ENCODE data around the gene TCF7L2.
A peak's percentile ranks its signal among the peaks of the same experiment; 100 is the strongest.

Gene TCF7L2

GRCh38 chr10:112963835-112964234 lies 13.8 kb downstream of the TCF7L2 start:
- DNase-seq: no peak

GRCh38 chr10:112964482-112964881 lies 14.4 kb downstream of the TCF7L2 start:
- DNase-seq: no peak

- DNase-seq: peak in 1 of 58 donors; percentile 10
These were observed 16.3 kb downstream of the TCF7L2 start for GRCh38 chr10:112966194-112966855.

GRCh38 chr10:112967200-112967599 lies 17.2 kb downstream of the TCF7L2 start:
- DNase-seq: no peak

- DNase-seq: no peak
These were observed 19.1 kb downstream of the TCF7L2 start for GRCh38 chr10:112969131-112969530.

- no peak for DNase-seq
These were observed 19.5 kb downstream of the TCF7L2 start for GRCh38 chr10:112969542-112969941.

- DNase-seq: no peak
These were observed 20.0 kb downstream of the TCF7L2 start for GRCh38 chr10:112970021-112970420.

GRCh38 chr10:112972606-112973005 lies 22.6 kb downstream of the TCF7L2 start:
- no peak for DNase-seq

GRCh38 chr10:112973046-112973445 lies 23.0 kb downstream of the TCF7L2 start:
- no peak for DNase-seq

GRCh38 chr10:112973805-112974204 lies 23.8 kb downstream of the TCF7L2 start:
- no peak for DNase-seq

- no peak for DNase-seq
These were observed 27.4 kb downstream of the TCF7L2 start for GRCh38 chr10:112977426-112977898.

GRCh38 chr10:112979927-112980326 lies 29.9 kb downstream of the TCF7L2 start:
- DNase-seq: no peak

GRCh38 chr10:112980937-112981336 lies 30.9 kb downstream of the TCF7L2 start:
- no peak for DNase-seq

- no peak for DNase-seq
These were observed 31.5 kb downstream of the TCF7L2 start for GRCh38 chr10:112981553-112981952.

GRCh38 chr10:112983444-112984056 lies 33.5 kb downstream of the TCF7L2 start:
- DNase-seq: no peak

- DNase-seq: no peak
These were observed 34.7 kb downstream of the TCF7L2 start for GRCh38 chr10:112984756-112985155.

GRCh38 chr10:112985690-112986543 lies 35.9 kb downstream of the TCF7L2 start:
- no peak for DNase-seq

GRCh38 chr10:112986544-112987190 lies 36.6 kb downstream of the TCF7L2 start:
- DNase-seq: no peak

- no peak for DNase-seq
These were observed 38.9 kb downstream of the TCF7L2 start for GRCh38 chr10:112988839-112989406.

GRCh38 chr10:112989826-112990225 lies 39.8 kb downstream of the TCF7L2 start:
- DNase-seq: no peak

- no peak for DNase-seq
These were observed 40.2 kb downstream of the TCF7L2 start for GRCh38 chr10:112990271-112990670.
